PC-9 (cell line): ENCODE measurements around the gene DOCK7. TPM values are rescaled to one million over a fixed set of nuclear protein-coding genes. Genes with fewer than 3 reads are reported as not detected.

Experiments
- BruUV-seq: library from RNA; stranded (reverse); fragments of 400-500 nt; replicated peaks from 2 replicates; lab custom pipeline; 2021; lab: Mats Ljungman, UMichigan
- CTCF ChIA-PET: fragments of 300-600 bp; sonication (Branson Sonifier 250); formaldehyde crosslinking; loops from one replicate; lab custom pipeline; 2022; ENCODE audit warnings: antibody characterized with exemption; lab: Charles Lee
- POLR2A ChIA-PET: fragments of 300-600 bp; sonication (Branson Sonifier 250); formaldehyde crosslinking; loops from one replicate; lab custom pipeline; 2022; ENCODE audit warnings: antibody characterized with exemption; ENCODE audit not compliant: unreplicated experiment; lab: Charles Lee
- DNase-seq, 2 experiments: peaks; one replicate each; pipeline versions ENCODE4 v3.0.0 to v3.0.0-alpha.2; 2015 to 2022; ENCODE audit warnings: mixed read lengths in 1 of 2
- H2AFZ ChIP-seq: fragments of 200-600 bp; sonication (generic); 2 replicates; pipeline ENCODE4 v1.8.1; 2017; ENCODE audit warnings: antibody characterized with exemption
- H3F3A ChIP-seq: fragments of 200-600 bp; sonication (generic); 2 replicates; pipeline ENCODE4 v1.8.1; 2017; ENCODE audit warnings: antibody characterized with exemption, mild to moderate bottlenecking, low read depth; ENCODE audit not compliant: insufficient read depth
- H3K27ac ChIP-seq: fragments of 200-600 bp; sonication (generic); 2 replicates; pipeline ENCODE4 v1.6.1; 2016; ENCODE audit warnings: mixed run types
- H3K27me3 ChIP-seq: fragments of 200-600 bp; sonication (generic); 2 replicates; pipeline ENCODE4 v1.6.1; 2016; ENCODE audit warnings: low read depth, mixed run types; ENCODE audit not compliant: insufficient read depth
- H3K36me3 ChIP-seq: fragments of 200-600 bp; sonication (generic); 2 replicates; pipeline ENCODE4 v1.6.1; 2016; ENCODE audit warnings: low read depth, mixed run types
- H3K4me1 ChIP-seq: fragments of 200-600 bp; sonication (generic); replicated peaks from 2 replicates; pipeline ENCODE4 v1.6.1; 2016; ENCODE audit warnings: mixed run types; ENCODE audit not compliant: insufficient read depth
- H3K4me2 ChIP-seq: fragments of 200-600 bp; sonication (generic); 2 replicates; pipeline ENCODE4 v1.6.1; 2017; ENCODE audit warnings: mixed run types
- H3K4me3 ChIP-seq: fragments of 200-600 bp; sonication (generic); 2 replicates; pipeline ENCODE4 v1.6.1; 2016; ENCODE audit warnings: mixed run types
- H3K79me2 ChIP-seq: fragments of 200-600 bp; sonication (generic); 2 replicates; pipeline ENCODE4 v1.6.1; 2017; ENCODE audit warnings: low read depth, mixed run types
- H3K9me2 ChIP-seq: fragments of 200-600 bp; sonication (generic); 2 replicates; pipeline ENCODE4 v1.8.1; 2017; ENCODE audit warnings: mild to moderate bottlenecking; ENCODE audit not compliant: insufficient read depth
- H3K9me3 ChIP-seq: fragments of 200-600 bp; sonication (generic); 2 replicates; pipeline ENCODE4 v1.8.1; 2016; ENCODE audit warnings: low read depth; ENCODE audit not compliant: insufficient read depth
- H4K20me1 ChIP-seq: fragments of 200-600 bp; sonication (generic); 2 replicates; pipeline ENCODE4 v1.8.1; 2017; ENCODE audit not compliant: insufficient read depth
- EZH2 ChIP-seq: fragments of 200-600 bp; sonication (generic); IDR thresholded peaks from 2 replicates; pipeline ENCODE4 v1.8.0; 2017; ENCODE audit warnings: antibody characterized with exemption, low read depth
- intact Hi-C: fragments of 100-400 bp; cut with micrococcal nuclease; formaldehyde crosslinking; loops from one replicate; pipeline ENCODE4 v1.10.0; 2022; ENCODE audit not compliant: unreplicated experiment
- total RNA-seq: library from RNA; stranded (reverse); gene quantifications from 2 replicates; pipeline ENCODE4 v1.2.3, GENCODE V29; 2021
- TF ChIP-seq, protein P1 (sequence below): fragments of 200-600 bp; sonication (generic); conservative IDR thresholded peaks from 2 replicates; pipeline ENCODE4 v1.6.1; 2017; ENCODE audit warnings: mixed run types, antibody characterized with exemption, mild to moderate bottlenecking, moderate library complexity

The DOCK7 gene
- total RNA-seq, 1 experiment from 2014 or later: 34.0 TPM

DNA sequence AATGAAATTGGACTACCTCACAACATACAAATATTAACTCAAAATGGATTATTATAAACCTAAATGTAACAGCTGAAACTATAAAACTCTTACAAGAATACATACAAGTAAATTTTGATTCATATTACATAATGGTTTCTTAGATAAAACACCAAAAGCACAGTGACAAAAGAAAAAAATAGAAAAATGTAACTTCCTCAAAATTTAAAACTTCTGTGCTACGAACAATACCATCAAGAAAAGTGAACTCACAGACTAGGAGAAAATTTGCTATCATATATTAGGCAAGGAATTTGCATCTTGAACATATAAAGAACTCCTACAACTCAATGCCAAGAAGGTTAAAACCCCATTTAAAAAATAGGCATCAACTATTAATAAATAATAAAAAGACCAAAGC lies 59.7 kb downstream of the DOCK7 start:
- TF ChIP-seq EZH2: no peak
- TF ChIP-seq, protein P1, sequence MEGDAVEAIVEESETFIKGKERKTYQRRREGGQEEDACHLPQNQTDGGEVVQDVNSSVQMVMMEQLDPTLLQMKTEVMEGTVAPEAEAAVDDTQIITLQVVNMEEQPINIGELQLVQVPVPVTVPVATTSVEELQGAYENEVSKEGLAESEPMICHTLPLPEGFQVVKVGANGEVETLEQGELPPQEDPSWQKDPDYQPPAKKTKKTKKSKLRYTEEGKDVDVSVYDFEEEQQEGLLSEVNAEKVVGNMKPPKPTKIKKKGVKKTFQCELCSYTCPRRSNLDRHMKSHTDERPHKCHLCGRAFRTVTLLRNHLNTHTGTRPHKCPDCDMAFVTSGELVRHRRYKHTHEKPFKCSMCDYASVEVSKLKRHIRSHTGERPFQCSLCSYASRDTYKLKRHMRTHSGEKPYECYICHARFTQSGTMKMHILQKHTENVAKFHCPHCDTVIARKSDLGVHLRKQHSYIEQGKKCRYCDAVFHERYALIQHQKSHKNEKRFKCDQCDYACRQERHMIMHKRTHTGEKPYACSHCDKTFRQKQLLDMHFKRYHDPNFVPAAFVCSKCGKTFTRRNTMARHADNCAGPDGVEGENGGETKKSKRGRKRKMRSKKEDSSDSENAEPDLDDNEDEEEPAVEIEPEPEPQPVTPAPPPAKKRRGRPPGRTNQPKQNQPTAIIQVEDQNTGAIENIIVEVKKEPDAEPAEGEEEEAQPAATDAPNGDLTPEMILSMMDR: no peak
- Histone ChIP-seq H3K4me3 (no peak overlapping the region), H3K79me2 (no peaks in the 10 kb centered on the region), H3K27ac (no peak overlapping the region), H3K4me2 (no peak overlapping the region), H3K9me2 (no peaks in the 10 kb centered on the region), H3K9me3 (peaks cover 2% of the 10 kb centered on the region; the same call in 1 of the 2 replicates), H3F3A (no peaks in the 10 kb centered on the region), H3K4me1 (no peaks in the 10 kb centered on the region), H3K27me3 (no peaks in the 10 kb centered on the region), H2AFZ (no peak overlapping the region), H4K20me1 (no peaks in the 10 kb centered on the region), H3K36me3 (0 out of 2 replicates have a peak, but pooled peaks cover 4% of the 10 kb centered on the region)
- intact Hi-C loops: no loop called here
- BruUV-seq: no TSS peak
- ChIA-PET POLR2A (no interaction called here), CTCF (no interaction called here)
- DNase-seq: no peak

- Histone ChIP-seq H3K79me2 (no peaks in the 10 kb centered on the region), H3K27me3 (no peaks in the 10 kb centered on the region), H4K20me1 (no peaks in the 10 kb centered on the region), H3K9me3 (no peaks in the 10 kb centered on the region), H3F3A (no peaks in the 10 kb centered on the region), H3K4me2 (no peak overlapping the region), H3K4me3 (no peak overlapping the region), H2AFZ (no peak overlapping the region), H3K4me1 (peaks cover 15% of the 10 kb centered on the region), H3K27ac (no peak overlapping the region), H3K36me3 (no peaks in the 10 kb centered on the region), H3K9me2 (no peaks in the 10 kb centered on the region)
- ChIA-PET POLR2A (no interaction called here), CTCF (interaction anchor here (0.6 kb wide), 1 partner anchor 488 kb away, joined by 4 read pairs; no protein-coding TSS in a partner anchor)
- intact Hi-C loops: no loop called here
- DNase-seq: no peak
- BruUV-seq: no TSS peak
- TF ChIP-seq, protein P1: no peak
- no peak for TF ChIP-seq EZH2
These were observed 62.8 kb downstream of the DOCK7 start for GRCh38 chr1:62625415-62625814.

GRCh38 chr1:62621907-62622306 lies 66.3 kb downstream of the DOCK7 start:
- no peaks in the 10 kb centered on the region for H3K9me3 ChIP-seq
- no peaks in the 10 kb centered on the region for H3K9me2 ChIP-seq
- no peaks in the 10 kb centered on the region for H3K27me3 ChIP-seq
- H4K20me1 ChIP-seq: no peaks in the 10 kb centered on the region
- no peaks in the 10 kb centered on the region for H3F3A ChIP-seq
- H2AFZ ChIP-seq: no peak overlapping the region
- H3K27ac ChIP-seq: peak overlapping the region; percentile 53
- TF ChIP-seq, protein P1: no peak
- TF ChIP-seq EZH2: no peak
- H3K4me1 ChIP-seq: peaks cover 15% of the 10 kb centered on the region
- no peaks in the 10 kb centered on the region for H3K79me2 ChIP-seq
- ChIA-PET POLR2A (no interaction called here), CTCF (no interaction called here)
- peak; percentile 9 to 85 for DNase-seq
- no peak overlapping the region for H3K4me3 ChIP-seq
- intact Hi-C loops: no loop called here
- H3K36me3 ChIP-seq: no peaks in the 10 kb centered on the region; the same call in 1 of the 2 replicates
- BruUV-seq: no TSS peak
- H3K4me2 ChIP-seq: no peak overlapping the region
